Activated T-helper 17 cell treated with anti-CD3 and anti-CD28 coated beads, Interleukin-2, amount 50 U/mL, for 72 hours (primary cell): ENCODE results near the gene CRLF2. TPM values are rescaled to one million over a fixed set of nuclear protein-coding genes. Genes with fewer than 3 reads are reported as not detected.
A peak's percentile ranks its signal among the peaks of the same experiment; 100 is the strongest.
"Not testable (repeated sequence)": the region's sequence is repeated elsewhere in the genome, so short reads cannot be mapped to it uniquely, and the experiment has no call there.

ENCODE experiments used
- ATAC-seq: fragments of 150-1000 bp; cut with Tn5 transposase; replicated peaks from 2 replicates; pipeline ENCODE4 v1.10.0; 2021; ENCODE audit warnings: mild to moderate bottlenecking, moderate library complexity
- H3K27ac Mint-ChIP-seq: one replicate; pipeline ENCODE4 v1.8.0; 2022; ENCODE audit warnings: mixed read lengths
- H3K27me3 Mint-ChIP-seq: one replicate; pipeline ENCODE4 v1.8.0; 2022; ENCODE audit warnings: mixed read lengths
- H3K36me3 Mint-ChIP-seq: one replicate; pipeline ENCODE4 v1.8.0; 2022; ENCODE audit warnings: low read depth, mild to moderate bottlenecking, mixed read lengths
- H3K4me1 Mint-ChIP-seq: one replicate; pipeline ENCODE4 v1.8.0; 2022; ENCODE audit warnings: mixed read lengths
- H3K4me3 Mint-ChIP-seq: one replicate; pipeline ENCODE4 v1.8.0; 2022; ENCODE audit warnings: mild to moderate bottlenecking, mixed read lengths
- H3K9me3 Mint-ChIP-seq: one replicate; pipeline ENCODE4 v1.8.0; 2022; ENCODE audit warnings: mixed read lengths
- total RNA-seq, 2 donors: library from RNA; stranded (reverse); gene quantifications; one replicate each; pipeline ENCODE4 v1.2.3, GENCODE V29; 2022

CRLF2 gene
- 1 to 10 TPM in 1 of 2 donors, under 1 TPM in 1; 0.63 to 1.4 TPM for total RNA-seq

- Mint-ChIP-seq H3K9me3 (peaks cover 6% of the 10 kb centered on the region), H3K27ac (peak within 1 kb of the TSS; percentile 16), H3K4me3 (peak within 1 kb of the TSS; percentile 17), H3K4me1 (peaks cover 22% of the 10 kb centered on the region), H3K27me3 (peaks cover 9% of the 10 kb centered on the region), H3K36me3 (no peaks in the 10 kb centered on the region)
- peak; percentile 64 for ATAC-seq
Observed at GRCh38 chrX:1212532-1212931, at the start of gene CRLF2. CRLF2 (minus strand) TSS chrX:1212649; CDS start chrX:1212634, 15 bp downstream.

GRCh38 chrX:1261771-1262170, 49.3 kb upstream of the CRLF2 start:
- not testable (repeated sequence) for ATAC-seq, H3K27ac Mint-ChIP-seq, H3K4me3 Mint-ChIP-seq, H3K36me3 Mint-ChIP-seq, H3K27me3 Mint-ChIP-seq, H3K9me3 Mint-ChIP-seq, H3K4me1 Mint-ChIP-seq

- H3K27me3 Mint-ChIP-seq: no peaks in the 10 kb centered on the region
- no peaks in the 10 kb centered on the region for H3K4me1 Mint-ChIP-seq
- no peak for ATAC-seq
- H3K4me3 Mint-ChIP-seq: no peak overlapping the region
- no peaks in the 10 kb centered on the region for H3K36me3 Mint-ChIP-seq
- no peaks in the 10 kb centered on the region for H3K9me3 Mint-ChIP-seq
- H3K27ac Mint-ChIP-seq: no peak overlapping the region
Observed at GRCh38 chrX:1261285-1261684, 48.8 kb upstream of the CRLF2 start.

- Mint-ChIP-seq H3K36me3 (no peaks in the 10 kb centered on the region), H3K27me3 (no peaks in the 10 kb centered on the region), H3K9me3 (peaks cover 4% of the 10 kb centered on the region), H3K4me1 (no peaks in the 10 kb centered on the region), H3K27ac (no peak overlapping the region), H3K4me3 (no peak overlapping the region)
- ATAC-seq: no peak
Observed at GRCh38 chrX:1252861-1253260, 40.4 kb upstream of the CRLF2 start.

- no peak overlapping the region for H3K27ac Mint-ChIP-seq
- H3K27me3 Mint-ChIP-seq: peaks cover under 1% of the 10 kb centered on the region
- peak; percentile 50 for ATAC-seq
- H3K4me1 Mint-ChIP-seq: no peaks in the 10 kb centered on the region
- peak overlapping the region; percentile 12 for H3K4me3 Mint-ChIP-seq
- no peaks in the 10 kb centered on the region for H3K36me3 Mint-ChIP-seq
- peaks cover 4% of the 10 kb centered on the region for H3K9me3 Mint-ChIP-seq
Observed at GRCh38 chrX:1249101-1249887, 36.8 kb upstream of the CRLF2 start.

GRCh38 chrX:1248331-1249061, 36.0 kb upstream of the CRLF2 start:
- Mint-ChIP-seq H3K9me3 (peaks cover 2% of the 10 kb centered on the region), H3K27ac (no peak overlapping the region), H3K4me3 (peak overlapping the region; percentile 12), H3K4me1 (no peaks in the 10 kb centered on the region), H3K36me3 (no peaks in the 10 kb centered on the region), H3K27me3 (peaks cover 4% of the 10 kb centered on the region)
- peak; percentile 38 for ATAC-seq

GRCh38 chrX:1246816-1247215, 34.4 kb upstream of the CRLF2 start:
- peak overlapping the region; percentile 26 for H3K4me3 Mint-ChIP-seq
- no peak overlapping the region for H3K27ac Mint-ChIP-seq
- H3K9me3 Mint-ChIP-seq: no peaks in the 10 kb centered on the region
- no peaks in the 10 kb centered on the region for H3K4me1 Mint-ChIP-seq
- H3K36me3 Mint-ChIP-seq: no peaks in the 10 kb centered on the region
- ATAC-seq: peak; percentile 45
- peaks cover 4% of the 10 kb centered on the region for H3K27me3 Mint-ChIP-seq

GRCh38 chrX:1244164-1245076, 32.0 kb upstream of the CRLF2 start:
- Mint-ChIP-seq H3K27me3 (peaks cover 4% of the 10 kb centered on the region), H3K27ac (peak overlapping the region; percentile 41), H3K36me3 (no peaks in the 10 kb centered on the region), H3K4me1 (no peaks in the 10 kb centered on the region), H3K4me3 (no peak overlapping the region), H3K9me3 (no peaks in the 10 kb centered on the region)
- no peak for ATAC-seq

- H3K9me3 Mint-ChIP-seq: no peaks in the 10 kb centered on the region
- peaks cover 4% of the 10 kb centered on the region for H3K27me3 Mint-ChIP-seq
- H3K4me3 Mint-ChIP-seq: peak overlapping the region; percentile 21
- H3K36me3 Mint-ChIP-seq: no peaks in the 10 kb centered on the region
- ATAC-seq: peak; percentile 89
- H3K27ac Mint-ChIP-seq: no peak overlapping the region
- no peaks in the 10 kb centered on the region for H3K4me1 Mint-ChIP-seq
Observed at GRCh38 chrX:1242891-1243402, 30.5 kb upstream of the CRLF2 start.

GRCh38 chrX:1240551-1240950, 28.1 kb upstream of the CRLF2 start:
- H3K9me3 Mint-ChIP-seq, H3K36me3 Mint-ChIP-seq, H3K4me1 Mint-ChIP-seq, H3K27me3 Mint-ChIP-seq, ATAC-seq, H3K27ac Mint-ChIP-seq, H3K4me3 Mint-ChIP-seq: not testable (repeated sequence)

- H3K4me1 Mint-ChIP-seq: no peaks in the 10 kb centered on the region
- no peaks in the 10 kb centered on the region for H3K36me3 Mint-ChIP-seq
- no peak overlapping the region for H3K27ac Mint-ChIP-seq
- no peak overlapping the region for H3K4me3 Mint-ChIP-seq
- no peaks in the 10 kb centered on the region for H3K9me3 Mint-ChIP-seq
- H3K27me3 Mint-ChIP-seq: peaks cover 4% of the 10 kb centered on the region
- ATAC-seq: peak; percentile 64
Observed at GRCh38 chrX:1239681-1240142, 27.3 kb upstream of the CRLF2 start.

- no peak for ATAC-seq
- no peak overlapping the region for H3K4me3 Mint-ChIP-seq
- no peaks in the 10 kb centered on the region for H3K4me1 Mint-ChIP-seq
- H3K36me3 Mint-ChIP-seq: no peaks in the 10 kb centered on the region
- H3K27ac Mint-ChIP-seq: no peak overlapping the region
- H3K27me3 Mint-ChIP-seq: peaks cover 8% of the 10 kb centered on the region
- H3K9me3 Mint-ChIP-seq: no peaks in the 10 kb centered on the region
Observed at GRCh38 chrX:1231850-1232465, 19.5 kb upstream of the CRLF2 start.

GRCh38 chrX:1228101-1228500, 15.7 kb upstream of the CRLF2 start:
- H3K4me3 Mint-ChIP-seq, H3K27ac Mint-ChIP-seq, H3K4me1 Mint-ChIP-seq, ATAC-seq, H3K9me3 Mint-ChIP-seq, H3K36me3 Mint-ChIP-seq: not testable (repeated sequence)
- peaks cover 19% of the 10 kb centered on the region for H3K27me3 Mint-ChIP-seq

- ATAC-seq: no peak
- Mint-ChIP-seq H3K36me3 (no peaks in the 10 kb centered on the region), H3K4me3 (no peak overlapping the region), H3K9me3 (peaks cover 7% of the 10 kb centered on the region), H3K27me3 (peaks cover 15% of the 10 kb centered on the region), H3K4me1 (peaks cover 5% of the 10 kb centered on the region), H3K27ac (no peak overlapping the region)
Observed at GRCh38 chrX:1226249-1226648, 13.8 kb upstream of the CRLF2 start.
